Activated gamma-delta T cell treated with Interleukin-2 at 50 U/mL for 16 hours (primary cell): Measurements from ENCODE around the gene RHEB.

ENCODE experiments used
- DNase-seq: peaks from one replicate; pipeline ENCODE4 v3.0.0-alpha.2; 2020

The RHEB gene

GRCh38 chr7:151524845-151525244, 5.2 kb upstream of the RHEB start:
- no peak for DNase-seq

- DNase-seq = no peak
Measured at GRCh38 chr7:151524331-151524730, 4.6 kb upstream of the RHEB start.

DNA sequence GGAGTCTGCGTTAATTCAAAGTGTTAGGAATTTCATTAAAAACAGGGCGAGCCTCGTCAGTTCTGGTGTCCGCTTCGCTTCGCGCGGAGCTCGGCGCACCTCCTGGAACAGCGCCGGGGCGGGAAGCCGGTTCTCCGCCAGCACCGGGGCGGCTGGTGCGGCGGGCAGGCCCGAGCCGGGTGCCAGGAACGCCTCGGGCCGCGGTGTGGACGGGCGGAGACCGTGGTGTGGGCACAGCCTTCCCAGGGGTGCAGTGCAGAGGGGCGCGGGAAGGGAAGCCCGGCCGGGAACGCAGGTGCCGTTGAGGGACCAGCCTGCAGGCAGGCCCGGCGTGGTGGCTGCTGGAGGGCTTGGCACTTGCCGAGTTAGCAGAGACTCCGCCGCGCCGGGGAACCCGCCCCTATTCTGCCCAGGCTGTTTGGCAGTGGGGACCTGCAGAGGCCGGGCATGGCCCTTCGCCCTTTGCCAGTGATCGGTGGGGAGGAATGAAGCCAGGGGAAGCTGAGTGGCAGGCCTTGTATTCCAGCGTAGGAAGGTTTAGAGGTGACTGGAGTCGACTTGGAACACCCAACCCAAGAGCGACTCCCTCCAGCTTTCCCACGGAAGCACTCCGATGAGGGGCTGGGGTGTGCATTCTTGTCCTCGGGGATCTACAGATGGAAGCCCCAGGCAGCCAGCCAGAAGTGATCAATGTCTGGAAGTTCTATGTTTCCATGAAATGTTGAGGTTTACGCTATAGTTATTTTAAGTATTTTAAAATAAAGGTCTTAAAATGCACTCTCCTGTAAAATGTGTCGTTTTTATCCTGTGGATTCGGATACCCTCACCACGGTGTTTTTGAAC, 945 bp upstream of the RHEB start:
- peak; percentile 21 for DNase-seq

- DNase-seq = peak; percentile 52
Measured at GRCh38 chr7:151518947-151519764, 539 bp downstream of the RHEB start.

GRCh38 chr7:151518105-151518946, 1.4 kb downstream of the RHEB start:
- DNase-seq = peak; percentile 44

GRCh38 chr7:151517601-151518104, 2.0 kb downstream of the RHEB start:
- DNase-seq = no peak

GRCh38 chr7:151515276-151515565, 4.5 kb downstream of the RHEB start:
- DNase-seq = no peak

DNA sequence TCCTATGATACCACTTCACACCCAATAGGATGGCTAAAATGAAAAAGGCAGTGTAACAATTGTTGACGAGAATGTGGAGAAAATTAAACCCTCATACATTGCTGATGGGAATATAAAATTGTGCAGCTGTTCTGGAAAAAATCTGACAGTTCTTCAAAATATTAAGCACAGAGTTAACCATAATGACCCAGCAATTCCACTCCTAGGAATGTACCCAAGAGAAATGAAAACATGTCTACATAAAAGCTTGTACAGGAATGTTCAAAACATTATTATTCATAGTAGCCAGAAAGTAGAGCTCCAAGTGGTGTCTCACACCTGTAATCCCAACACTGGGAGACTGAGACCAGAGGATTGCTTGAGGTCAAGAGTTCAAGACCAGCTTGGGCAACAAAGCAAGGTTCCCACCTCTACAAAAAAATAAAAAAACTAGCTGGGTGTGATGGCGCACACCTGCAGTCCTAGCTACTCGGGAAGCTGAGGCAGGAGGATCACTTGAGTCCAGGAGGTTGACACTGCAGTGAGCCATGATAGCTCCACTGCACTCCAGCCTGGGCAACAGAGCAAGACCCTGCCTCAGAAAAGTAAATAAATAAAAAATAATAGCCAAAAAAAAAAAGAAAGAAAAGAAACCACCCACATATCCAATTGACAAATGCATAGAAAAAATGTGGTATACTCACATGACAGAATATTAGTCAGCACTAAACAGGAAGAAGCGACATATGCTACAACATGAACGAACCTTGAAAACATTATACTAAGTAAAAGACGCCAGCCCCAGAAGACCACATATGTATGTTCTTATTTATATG, 5.0 kb downstream of the RHEB start:
- no peak for DNase-seq

DNA sequence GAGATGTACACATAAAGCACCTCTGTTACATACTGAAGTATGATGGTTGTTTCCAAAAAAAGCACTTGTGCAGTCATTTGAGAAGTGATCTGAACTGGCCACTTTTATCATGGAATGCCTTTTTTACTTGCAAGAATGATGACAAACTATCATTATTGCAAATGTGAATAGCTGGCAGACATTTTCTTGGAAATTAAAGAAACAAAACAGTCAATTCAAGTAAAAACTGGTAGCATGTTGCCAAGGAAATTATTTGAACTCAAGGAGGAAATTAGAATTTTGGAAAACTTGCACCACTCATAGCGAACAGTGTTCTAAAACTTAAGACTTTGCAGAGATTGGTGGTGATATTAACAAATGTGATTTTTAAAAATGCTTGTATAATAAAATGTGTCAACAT, 6.6 kb downstream of the RHEB start:
- no peak for DNase-seq

- no peak for DNase-seq
Measured at GRCh38 chr7:151512353-151512752, 7.3 kb downstream of the RHEB start.

DNA sequence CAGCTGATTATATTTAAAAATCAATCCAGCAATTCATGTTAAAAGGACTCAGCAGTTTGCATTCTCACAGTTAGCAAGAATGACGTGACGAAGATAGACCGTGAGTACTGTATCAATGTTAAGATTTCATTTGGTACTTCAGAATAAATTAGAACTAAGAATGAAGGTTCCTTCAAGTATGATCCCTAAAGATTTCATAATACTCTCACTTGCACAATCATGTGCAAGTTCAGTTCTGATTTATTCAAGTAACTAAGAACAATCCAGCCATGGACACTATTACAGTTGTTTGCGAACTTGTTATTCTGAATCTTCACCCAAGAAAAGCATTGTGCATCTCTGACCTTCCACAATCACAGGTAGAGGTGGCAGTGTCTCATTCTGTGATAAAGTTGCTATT, 7.7 kb downstream of the RHEB start:
- DNase-seq = no peak

- no peak for DNase-seq
Measured at GRCh38 chr7:151511270-151511669, 8.4 kb downstream of the RHEB start.

DNA sequence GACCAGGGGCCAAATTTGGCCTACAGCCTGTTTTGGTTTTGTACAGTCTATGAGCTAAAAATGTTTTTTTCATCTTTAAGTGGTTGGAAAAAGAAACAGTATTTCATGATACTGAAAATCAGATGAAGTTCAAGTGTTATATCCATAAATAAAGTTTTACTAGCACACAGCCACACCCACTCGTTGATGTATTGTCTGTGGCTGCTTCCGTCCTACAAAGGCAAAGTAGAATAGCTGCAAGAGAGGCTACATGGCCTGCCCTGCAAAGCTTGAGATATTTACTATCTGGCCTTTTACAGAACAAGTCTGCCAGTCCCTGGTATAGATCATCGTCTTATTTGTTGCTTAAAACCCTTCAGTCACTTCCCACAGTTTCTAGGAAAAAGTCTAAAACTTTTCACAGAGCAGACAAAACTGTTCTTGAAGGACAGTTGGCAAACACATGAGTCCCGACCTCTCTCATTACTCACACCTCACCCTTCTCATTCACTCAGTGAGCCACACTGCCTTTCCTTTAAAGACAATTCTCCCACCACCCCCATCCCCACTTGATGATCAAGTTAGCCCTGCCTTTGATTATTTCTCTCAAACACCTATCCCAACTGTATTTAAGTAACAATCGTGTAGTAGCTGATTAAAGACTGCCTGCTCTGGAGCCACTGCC, 9.9 kb downstream of the RHEB start:
- DNase-seq = no peak

DNA sequence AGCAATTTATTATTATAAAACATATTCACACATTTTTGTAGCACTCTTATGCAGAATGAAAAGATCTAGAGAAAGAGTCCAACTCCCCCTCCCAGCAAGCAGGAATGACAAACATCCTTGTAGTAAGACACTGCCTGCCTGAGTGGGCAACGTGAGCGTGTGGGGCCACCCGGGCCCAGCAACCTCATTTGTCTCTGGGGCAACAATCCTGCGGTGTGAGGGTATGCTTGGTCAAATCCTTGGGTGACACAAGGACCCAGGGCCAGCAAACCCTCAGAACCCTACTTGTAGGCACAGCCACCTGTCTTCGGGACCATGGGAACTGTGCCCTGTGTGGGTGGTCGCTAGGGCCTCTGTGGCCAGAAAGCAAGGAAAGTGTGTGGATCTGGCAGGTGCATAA, 10.7 kb downstream of the RHEB start:
- no peak for DNase-seq

GRCh38 chr7:151507806-151508205, 11.9 kb downstream of the RHEB start:
- DNase-seq = no peak

- DNase-seq = no peak
Measured at GRCh38 chr7:151506901-151507382, 12.8 kb downstream of the RHEB start.

- DNase-seq = no peak
Measured at GRCh38 chr7:151505836-151506468, 13.7 kb downstream of the RHEB start.

GRCh38 chr7:151505433-151505832, 14.3 kb downstream of the RHEB start:
- no peak for DNase-seq

DNA sequence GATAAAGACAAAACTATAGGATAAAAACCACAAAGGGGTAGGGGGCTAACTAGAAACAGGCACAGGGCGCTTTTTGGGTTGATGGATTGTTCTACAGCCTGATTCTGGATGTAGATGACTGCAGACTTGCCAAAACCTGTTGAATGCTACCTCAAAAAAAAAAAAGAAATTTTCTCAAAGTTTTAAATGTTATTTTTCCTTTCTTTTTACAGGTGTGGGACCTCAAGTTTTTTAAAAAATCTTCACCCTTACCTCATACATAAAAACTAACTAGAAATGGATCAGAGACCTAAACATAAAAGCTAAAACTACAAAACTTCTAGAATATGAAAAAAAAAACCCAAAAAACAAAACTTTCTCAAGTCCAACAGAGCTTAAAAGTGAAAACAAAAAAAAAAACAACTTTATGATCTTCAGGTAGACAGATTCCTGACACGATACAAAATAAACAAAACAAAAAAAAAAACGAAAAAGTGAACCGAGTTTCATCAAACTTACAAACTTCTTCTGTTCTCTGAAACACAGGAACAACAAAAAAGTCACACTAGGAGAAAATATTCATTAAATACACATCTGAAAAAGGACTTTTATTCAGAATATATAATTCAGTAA, 14.9 kb downstream of the RHEB start:
- no peak for DNase-seq

DNA sequence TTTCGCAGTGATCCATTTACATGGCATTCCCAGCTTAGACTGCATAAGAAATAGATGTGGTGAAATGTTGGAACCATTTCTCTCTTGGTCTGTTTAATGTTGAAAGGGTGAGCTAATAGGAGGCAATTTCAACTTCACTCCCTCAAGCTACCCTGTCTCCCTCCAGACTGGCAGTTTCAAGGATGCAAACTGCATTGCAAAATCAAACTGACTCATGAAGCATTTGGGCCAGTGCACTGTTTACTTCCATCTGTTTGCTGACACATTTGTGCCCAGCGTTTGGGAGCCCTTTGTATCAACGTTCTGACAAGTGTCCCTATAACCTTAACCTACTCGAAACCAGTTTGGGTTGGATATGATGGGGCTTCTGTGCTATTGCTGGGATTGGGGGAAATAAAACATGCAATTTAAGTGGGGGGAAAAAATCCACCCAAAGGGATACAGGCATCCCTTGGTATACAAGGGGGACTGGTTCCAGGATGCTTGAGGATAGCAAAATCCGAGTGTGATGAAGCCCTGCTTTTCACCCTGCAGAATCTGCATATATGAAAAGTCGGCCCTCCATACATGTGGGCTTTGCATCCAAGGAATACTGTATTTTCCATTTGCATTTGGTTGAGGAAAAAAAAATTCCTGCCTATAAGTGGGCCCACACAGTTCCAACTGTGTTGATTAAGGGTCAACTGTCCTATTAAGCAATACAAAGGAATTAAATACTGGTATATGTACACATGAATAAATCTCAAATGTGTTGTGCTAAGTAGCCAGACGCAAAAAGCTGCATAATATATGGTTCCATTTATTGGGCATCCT, 15.6 kb downstream of the RHEB start:
- DNase-seq = no peak
